OCI-LY3 (cell line): ENCODE data around the gene CDH20.

Experiments used
- H2AFZ ChIP-seq: fragments of 200-600, 300-600 bp; shearing (Covaris generic); 2 replicates; pipeline ENCODE4 v1.6.0; 2014; ENCODE audit warnings: antibody characterized with exemption, low read depth, low read length
- H3K27ac ChIP-seq: fragments of 200-600, 300-600 bp; sonication (generic); 2 replicates; pipeline ENCODE4 v1.5.1; 2014; ENCODE audit warnings: mild to moderate bottlenecking, low read length, moderate library complexity, mixed read lengths
- H3K27me3 ChIP-seq: fragments of 200-600, 300-600 bp; sonication (generic); 2 replicates; pipeline ENCODE4 v1.6.1; 2014; ENCODE audit warnings: low read depth, low read length, mixed read lengths
- H3K36me3 ChIP-seq: fragments of 200-600, 300-600 bp; sonication (generic); replicated peaks from 2 replicates; pipeline ENCODE3; 2014; ENCODE audit warnings: low read depth, low read length, mixed read lengths
- H3K4me1 ChIP-seq: fragments of 300-600, 200-600 bp; sonication (generic); 2 replicates; pipeline ENCODE4 v1.6.1; 2014; ENCODE audit warnings: low read length, mixed read lengths
- H3K4me2 ChIP-seq: fragments of 200-600, 300-600 bp; sonication (generic); 2 replicates; pipeline ENCODE4 v1.6.1; 2014; ENCODE audit warnings: low read length, mixed read lengths
- H3K4me3 ChIP-seq: fragments of 300-600, 200-600 bp; sonication (generic); 2 replicates; pipeline ENCODE4 v1.5.1; 2014; ENCODE audit warnings: antibody characterized with exemption, mild to moderate bottlenecking, low read length, moderate library complexity
- H3K79me2 ChIP-seq: fragments of 300-600, 200-600 bp; shearing (Covaris generic); 2 replicates; pipeline ENCODE4 v1.6.1; 2014; ENCODE audit warnings: mild to moderate bottlenecking, low read length, mixed read lengths
- H3K9ac ChIP-seq: fragments of 300-600, 200-600 bp; shearing (Covaris generic); 2 replicates; pipeline ENCODE4 v1.6.0; 2014; ENCODE audit warnings: mild to moderate bottlenecking, low read length, moderate library complexity
- H3K9me3 ChIP-seq: fragments of 200-600, 300-600 bp; shearing (Covaris generic); 2 replicates; pipeline ENCODE4 v1.6.1; 2014; ENCODE audit warnings: low read length, mixed read lengths; ENCODE audit not compliant: insufficient read depth
- H4K20me1 ChIP-seq: fragments of 200-600, 300-600 bp; sonication (generic); 2 replicates; pipeline ENCODE4 v1.6.1; 2016; ENCODE audit warnings: low read length, mixed read lengths; ENCODE audit not compliant: insufficient read depth
- EZH2phosphoT487 ChIP-seq: fragments of 200-600 bp; shearing (Covaris generic); IDR thresholded peaks from 2 replicates; pipeline ENCODE4 v1.6.1; 2018; ENCODE audit warnings: antibody characterized with exemption, mixed run types, low read depth
- TF ChIP-seq, protein P1 (sequence below): fragments of 200-600, 300-600 bp; sonication (generic); IDR thresholded peaks from 2 replicates; pipeline ENCODE4 v1.5.1; 2014; ENCODE audit warnings: antibody characterized with exemption, low read length, low read depth

Gene CDH20

DNA sequence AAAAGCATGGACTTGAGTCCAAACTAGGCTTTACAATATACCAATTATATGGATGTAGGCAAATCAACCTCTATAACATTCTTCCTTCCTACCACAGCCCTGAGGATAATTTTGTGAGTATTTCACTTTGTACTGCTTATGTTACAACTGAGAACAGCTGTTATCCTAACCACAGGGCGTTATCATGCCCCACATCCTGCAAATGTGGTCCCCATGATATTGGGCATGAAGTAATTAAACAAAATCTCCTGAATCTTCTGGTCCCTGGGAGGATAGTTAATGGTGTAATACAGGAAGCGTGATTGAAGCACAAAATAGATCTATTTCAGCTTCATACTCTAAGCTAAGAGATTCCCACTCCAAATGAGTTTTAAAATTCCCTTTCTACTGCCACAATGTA is 223.6 kb downstream of the CDH20 start:
- Histone ChIP-seq H3K79me2 (no peaks in the 10 kb centered on the region), H3K4me2 (no peak overlapping the region), H4K20me1 (no peaks in the 10 kb centered on the region), H3K9me3 (no peaks in the 10 kb centered on the region), H3K9ac (no peak overlapping the region), H3K27me3 (peaks cover 14% of the 10 kb centered on the region), H3K4me1 (no peaks in the 10 kb centered on the region), H3K27ac (no peak overlapping the region), H3K36me3 (no peaks in the 10 kb centered on the region), H2AFZ (no peak overlapping the region), H3K4me3 (no peak overlapping the region)
- TF ChIP-seq, protein P1, sequence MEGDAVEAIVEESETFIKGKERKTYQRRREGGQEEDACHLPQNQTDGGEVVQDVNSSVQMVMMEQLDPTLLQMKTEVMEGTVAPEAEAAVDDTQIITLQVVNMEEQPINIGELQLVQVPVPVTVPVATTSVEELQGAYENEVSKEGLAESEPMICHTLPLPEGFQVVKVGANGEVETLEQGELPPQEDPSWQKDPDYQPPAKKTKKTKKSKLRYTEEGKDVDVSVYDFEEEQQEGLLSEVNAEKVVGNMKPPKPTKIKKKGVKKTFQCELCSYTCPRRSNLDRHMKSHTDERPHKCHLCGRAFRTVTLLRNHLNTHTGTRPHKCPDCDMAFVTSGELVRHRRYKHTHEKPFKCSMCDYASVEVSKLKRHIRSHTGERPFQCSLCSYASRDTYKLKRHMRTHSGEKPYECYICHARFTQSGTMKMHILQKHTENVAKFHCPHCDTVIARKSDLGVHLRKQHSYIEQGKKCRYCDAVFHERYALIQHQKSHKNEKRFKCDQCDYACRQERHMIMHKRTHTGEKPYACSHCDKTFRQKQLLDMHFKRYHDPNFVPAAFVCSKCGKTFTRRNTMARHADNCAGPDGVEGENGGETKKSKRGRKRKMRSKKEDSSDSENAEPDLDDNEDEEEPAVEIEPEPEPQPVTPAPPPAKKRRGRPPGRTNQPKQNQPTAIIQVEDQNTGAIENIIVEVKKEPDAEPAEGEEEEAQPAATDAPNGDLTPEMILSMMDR = no peak
- no peak for TF ChIP-seq EZH2phosphoT487

DNA sequence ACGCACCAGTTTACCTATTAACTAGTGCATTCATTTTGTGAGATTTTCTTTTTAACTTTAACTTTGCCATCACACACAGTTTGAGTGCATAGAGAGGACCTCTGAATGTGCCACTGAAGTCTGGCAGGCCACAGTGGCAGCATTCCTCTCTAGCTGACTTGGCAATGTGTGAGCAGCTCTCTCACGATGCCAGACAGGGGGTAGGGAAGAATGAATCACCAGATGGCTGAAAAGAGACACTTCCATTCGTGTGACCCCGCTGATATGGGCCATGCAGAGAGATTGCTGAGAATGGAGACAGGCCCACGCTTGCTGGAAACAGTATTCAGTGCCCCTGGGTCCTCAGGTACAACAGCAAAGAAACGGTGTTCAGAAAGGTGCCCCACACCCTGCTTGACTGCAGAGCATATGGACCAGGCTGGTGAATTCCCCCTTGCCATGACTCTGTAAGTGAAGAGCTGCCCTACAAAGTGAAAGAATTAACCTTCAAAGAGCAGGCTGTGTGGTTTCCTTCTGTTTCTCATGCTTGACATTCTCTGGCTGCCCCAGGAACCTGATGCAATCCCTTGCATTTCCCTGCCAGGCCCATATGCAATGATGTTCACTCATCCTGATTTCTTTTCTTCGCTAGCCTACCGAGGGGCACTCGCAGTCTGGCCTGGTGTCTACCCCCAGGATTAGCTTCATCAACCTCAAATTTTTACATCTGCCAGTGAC is 236.1 kb downstream of the CDH20 start:
- TF ChIP-seq, protein P1 = no peak
- no peak for TF ChIP-seq EZH2phosphoT487
- no peaks in the 10 kb centered on the region for H4K20me1 ChIP-seq
- H3K79me2 ChIP-seq = no peaks in the 10 kb centered on the region
- H3K36me3 ChIP-seq = no peaks in the 10 kb centered on the region
- no peak overlapping the region for H3K9ac ChIP-seq
- H3K4me1 ChIP-seq = no peaks in the 10 kb centered on the region; the same call in 1 of the 2 replicates
- H3K27me3 ChIP-seq = peaks cover 15% of the 10 kb centered on the region
- H3K4me2 ChIP-seq = no peak overlapping the region
- no peak overlapping the region for H3K4me3 ChIP-seq
- H2AFZ ChIP-seq = no peak overlapping the region
- no peaks in the 10 kb centered on the region for H3K9me3 ChIP-seq
- no peak overlapping the region for H3K27ac ChIP-seq

DNA sequence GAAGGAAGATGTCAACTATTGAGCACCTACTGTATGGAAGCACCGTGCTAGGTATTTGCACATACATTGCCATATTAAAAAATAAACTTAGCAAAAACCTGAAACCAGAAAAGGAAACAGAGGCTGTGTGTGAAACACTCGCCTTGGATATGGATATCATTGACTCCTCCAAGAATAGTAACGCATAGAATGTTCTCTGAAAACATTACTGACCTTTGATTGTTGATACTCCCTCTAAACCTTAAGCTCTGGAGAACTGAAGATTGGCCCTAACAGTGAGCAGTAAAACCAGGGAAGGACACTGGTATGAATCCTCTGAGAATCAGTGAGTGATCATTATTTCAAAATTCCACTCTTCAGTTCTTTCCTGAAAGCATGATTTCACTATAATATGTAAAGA is 236.8 kb downstream of the CDH20 start:
- Histone ChIP-seq H3K36me3 (no peaks in the 10 kb centered on the region), H3K4me3 (no peak overlapping the region), H4K20me1 (no peaks in the 10 kb centered on the region), H3K79me2 (no peaks in the 10 kb centered on the region), H2AFZ (no peak overlapping the region), H3K27me3 (peaks cover 13% of the 10 kb centered on the region), H3K4me2 (no peak overlapping the region), H3K27ac (no peak overlapping the region), H3K9me3 (no peaks in the 10 kb centered on the region), H3K9ac (no peak overlapping the region), H3K4me1 (peaks cover 7% of the 10 kb centered on the region)
- TF ChIP-seq, protein P1 = no peak
- no peak for TF ChIP-seq EZH2phosphoT487

DNA sequence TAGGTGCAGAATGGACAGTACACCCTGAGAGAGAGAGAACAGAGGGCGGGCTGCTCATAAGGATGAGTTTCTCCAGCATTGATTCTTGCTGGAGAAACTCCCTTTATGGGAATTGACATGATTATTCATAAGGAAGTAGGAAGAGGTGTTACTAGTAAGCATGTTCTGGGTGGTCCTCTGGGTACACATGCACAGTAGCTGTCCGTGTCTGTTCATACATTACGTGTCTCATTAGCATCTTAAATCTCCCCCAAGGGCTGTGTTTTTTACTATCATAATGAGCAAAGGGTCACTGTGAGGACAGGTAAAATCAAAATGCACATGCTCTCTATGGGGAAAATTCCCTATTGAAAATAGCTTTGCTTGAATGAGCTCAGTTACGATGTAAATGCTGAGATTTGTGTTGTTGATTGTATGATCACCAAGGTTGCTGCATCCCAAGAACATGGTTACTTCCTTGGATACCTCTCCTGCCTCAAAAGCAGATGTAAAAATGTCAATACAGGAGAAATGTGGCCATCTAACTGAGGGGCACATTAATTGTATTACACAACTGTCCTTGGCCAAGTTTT is 238.9 kb downstream of the CDH20 start:
- no peaks in the 10 kb centered on the region for H3K36me3 ChIP-seq
- no peak overlapping the region for H3K4me2 ChIP-seq
- H3K4me1 ChIP-seq = peaks cover 11% of the 10 kb centered on the region
- TF ChIP-seq EZH2phosphoT487 = no peak
- TF ChIP-seq, protein P1 = no peak
- no peaks in the 10 kb centered on the region for H4K20me1 ChIP-seq
- H3K9me3 ChIP-seq = no peaks in the 10 kb centered on the region
- H3K27ac ChIP-seq = no peak overlapping the region
- no peak overlapping the region for H2AFZ ChIP-seq
- no peak overlapping the region for H3K9ac ChIP-seq
- no peak overlapping the region for H3K4me3 ChIP-seq
- no peaks in the 10 kb centered on the region for H3K79me2 ChIP-seq
- peaks cover 24% of the 10 kb centered on the region for H3K27me3 ChIP-seq
